ENCODE data around the gene MSMB.

MSMB gene

GRCh38 chr10:46079831-46080585 is 33.9 kb upstream of the MSMB start:
- no peaks in the 10 kb centered on the region for H3K9me2 ChIP-seq (replicated peaks; ENCODE audit: insufficient read depth, low read length)
- no peak overlapping the region for H3K27ac ChIP-seq (ENCODE audit: low read depth, low read length)
- no peak for TF ChIP-seq EZH2phosphoT487 (conservative IDR thresholded peaks at IDR 0.05; ENCODE audit: low read length)
- no peak for TF ChIP-seq CTCF (IDR thresholded peaks at IDR 0.05; ENCODE audit: insufficient read depth, low read length, poor library complexity, severe bottlenecking)
- H3K9me3 ChIP-seq (ENCODE audit: insufficient read depth, low read length), result no peaks in the 10 kb centered on the region
- no peaks in the 10 kb centered on the region for H3K36me3 ChIP-seq (ENCODE audit: low read length)
- H4K20me1 ChIP-seq (ENCODE audit: low read depth, low read length), result no peaks in the 10 kb centered on the region
- H3K79me2 ChIP-seq (ENCODE audit: insufficient read depth, low read length), result no peaks in the 10 kb centered on the region
- H3K4me3 ChIP-seq (ENCODE audit: insufficient read depth, low read length, poor library complexity, severe bottlenecking), result no peak overlapping the region
- H3K27me3 ChIP-seq (ENCODE audit: low read length), result no peaks in the 10 kb centered on the region
- H3K9ac ChIP-seq (ENCODE audit: low read length), result no peak overlapping the region
- H2AFZ ChIP-seq (ENCODE audit: low read depth, low read length, severe bottlenecking), result no peak overlapping the region
- no peak overlapping the region for H3K4me2 ChIP-seq (ENCODE audit: low read depth, low read length, poor library complexity, severe bottlenecking)
- H3F3A ChIP-seq (ENCODE audit: insufficient read depth), result no peaks in the 10 kb centered on the region

GRCh38 chr10:46077731-46078413 is 31.8 kb upstream of the MSMB start:
- H2AFZ ChIP-seq (ENCODE audit: low read depth, low read length, severe bottlenecking), result no peak overlapping the region
- H4K20me1 ChIP-seq (ENCODE audit: low read depth, low read length), result no peaks in the 10 kb centered on the region

GRCh38 chr10:46077141-46077554 is 31.1 kb upstream of the MSMB start:
- Histone ChIP-seq H2AFZ (ENCODE audit: low read depth, low read length, severe bottlenecking) (no peak overlapping the region), H3K9me2 (replicated peaks; ENCODE audit: insufficient read depth, low read length) (no peaks in the 10 kb centered on the region), H3K36me3 (ENCODE audit: low read length) (no peaks in the 10 kb centered on the region), H3K4me3 (ENCODE audit: insufficient read depth, low read length, poor library complexity, severe bottlenecking) (no peak overlapping the region), H3K9ac (ENCODE audit: low read length) (no peak overlapping the region), H3K4me2 (ENCODE audit: low read depth, low read length, poor library complexity, severe bottlenecking) (no peak overlapping the region), H4K20me1 (ENCODE audit: low read depth, low read length) (no peaks in the 10 kb centered on the region), H3K27me3 (ENCODE audit: low read length) (no peaks in the 10 kb centered on the region), H3K79me2 (ENCODE audit: insufficient read depth, low read length) (no peaks in the 10 kb centered on the region), H3K9me3 (ENCODE audit: insufficient read depth, low read length) (no peaks in the 10 kb centered on the region), H3K27ac (ENCODE audit: low read depth, low read length) (no peak overlapping the region), H3F3A (ENCODE audit: insufficient read depth) (no peaks in the 10 kb centered on the region)
- no peak for TF ChIP-seq CTCF (IDR thresholded peaks at IDR 0.05; ENCODE audit: insufficient read depth, low read length, poor library complexity, severe bottlenecking)
- TF ChIP-seq EZH2phosphoT487 (conservative IDR thresholded peaks at IDR 0.05; ENCODE audit: low read length), result no peak

More at GRCh38 chr10:46077731-46078413, 31.8 kb upstream of the MSMB start:
- no peak overlapping the region for H3K27ac ChIP-seq (ENCODE audit: low read depth, low read length)
- no peaks in the 10 kb centered on the region for H3F3A ChIP-seq (ENCODE audit: insufficient read depth)
- H3K4me2 ChIP-seq (ENCODE audit: low read depth, low read length, poor library complexity, severe bottlenecking), result no peak overlapping the region
- TF ChIP-seq EZH2phosphoT487 (conservative IDR thresholded peaks at IDR 0.05; ENCODE audit: low read length) (no peak), CTCF (IDR thresholded peaks at IDR 0.05; ENCODE audit: insufficient read depth, low read length, poor library complexity, severe bottlenecking) (no peak)
- H3K9ac ChIP-seq (ENCODE audit: low read length), result no peak overlapping the region
- H3K79me2 ChIP-seq (ENCODE audit: insufficient read depth, low read length), result no peaks in the 10 kb centered on the region
- H3K9me2 ChIP-seq (replicated peaks; ENCODE audit: insufficient read depth, low read length), result no peaks in the 10 kb centered on the region
- no peaks in the 10 kb centered on the region for H3K9me3 ChIP-seq (ENCODE audit: insufficient read depth, low read length)
- H3K36me3 ChIP-seq (ENCODE audit: low read length), result no peaks in the 10 kb centered on the region
- H3K4me3 ChIP-seq (ENCODE audit: insufficient read depth, low read length, poor library complexity, severe bottlenecking), result no peak overlapping the region
- no peaks in the 10 kb centered on the region for H3K27me3 ChIP-seq (ENCODE audit: low read length)

All from SU-DHL-6 (cell line).